Smooth muscle cell (in vitro differentiated cells): ENCODE measurements around the gene USP37. TPM values are rescaled to one million over a fixed set of nuclear protein-coding genes. Genes with fewer than 3 reads are reported as not detected.

ENCODE experiments used
- DNase-seq: peaks from one replicate; lab custom pipeline; 2025; ENCODE audit not compliant: unreplicated experiment; lab: John Stamatoyannopoulos, UW
- H2AFZ ChIP-seq: fragments of 200-600 bp; sonication (generic); 2 replicates; pipeline ENCODE4 v1.6.0; 2016; ENCODE audit warnings: antibody characterized with exemption, low read depth, mild to moderate bottlenecking
- H3F3A ChIP-seq: fragments of 200-600 bp; sonication (generic); 2 replicates; pipeline ENCODE4 v1.6.0; 2017; ENCODE audit warnings: antibody characterized with exemption, low read depth
- H3K27ac ChIP-seq: fragments of 200-600 bp; sonication (generic); 2 replicates; pipeline ENCODE4 v1.5.1; 2016; ENCODE audit warnings: low read depth, mild to moderate bottlenecking
- H3K27me3 ChIP-seq: fragments of 200-600 bp; sonication (generic); 2 replicates; pipeline ENCODE4 v1.6.1; 2016; ENCODE audit warnings: low read depth, mild to moderate bottlenecking
- H3K36me3 ChIP-seq: fragments of 200-600 bp; sonication (generic); 2 replicates; pipeline ENCODE4 v1.5.1; 2016; ENCODE audit warnings: low read depth
- H3K4me1 ChIP-seq: fragments of 200-600 bp; sonication (generic); 2 replicates; pipeline ENCODE4 v1.5.1; 2016; ENCODE audit warnings: low read depth
- H3K4me2 ChIP-seq: fragments of 200-600 bp; sonication (generic); 2 replicates; pipeline ENCODE4 v1.6.0; 2016; ENCODE audit warnings: mild to moderate bottlenecking
- H3K4me3 ChIP-seq: fragments of 200-600 bp; sonication (generic); 2 replicates; pipeline ENCODE4 v1.5.1; 2016; ENCODE audit warnings: mild to moderate bottlenecking
- H3K79me2 ChIP-seq: fragments of 200-600 bp; sonication (generic); 2 replicates; pipeline ENCODE4 v1.6.0; 2016; ENCODE audit warnings: low read depth, mild to moderate bottlenecking
- H3K9ac ChIP-seq: fragments of 200-600 bp; sonication (generic); 2 replicates; pipeline ENCODE4 v1.6.0; 2016; ENCODE audit warnings: low read depth
- H3K9me3 ChIP-seq: fragments of 200-600 bp; sonication (generic); replicated peaks from 2 replicates; pipeline ENCODE4 v1.5.1; 2016; ENCODE audit warnings: low read depth
- H4K20me1 ChIP-seq: fragments of 200-600 bp; sonication (generic); 2 replicates; pipeline ENCODE4 v1.6.0; 2016; ENCODE audit warnings: low read depth
- CTCF ChIP-seq: fragments of 200-600 bp; sonication (generic); IDR thresholded peaks from 2 replicates; pipeline ENCODE4 v1.5.1; 2017; ENCODE audit warnings: borderline replicate concordance, mild to moderate bottlenecking, antibody characterized with exemption; ENCODE audit not compliant: insufficient read depth, poor library complexity, severe bottlenecking
- WGBS: methylation state at CpG from one replicate; pipeline ENCODE4 v1.1.7; 2016; ENCODE audit warnings: low lambda C conversion rate; 5-methylcytosine and 5-hydroxymethylcytosine counted together
- polyA plus RNA-seq: library from polyadenylated mRNA; unstranded; fragments of >200 nt; fragmentation: Nextera tagmentation; extraction: Ambion mirVana; gene quantifications from 2 replicates; pipeline ENCODE4 v1.2.1, GENCODE V29; 2016
- total RNA-seq: library from RNA; depleted of rRNA; stranded (reverse); fragments of >200 nt; gene quantifications from 2 replicates; pipeline ENCODE4 v1.2.3, GENCODE V29; 2014

The USP37 gene
- total and polyA plus RNA-seq, 2 experiments from 2014 or later = 3.6 to 10.8 TPM

DNA sequence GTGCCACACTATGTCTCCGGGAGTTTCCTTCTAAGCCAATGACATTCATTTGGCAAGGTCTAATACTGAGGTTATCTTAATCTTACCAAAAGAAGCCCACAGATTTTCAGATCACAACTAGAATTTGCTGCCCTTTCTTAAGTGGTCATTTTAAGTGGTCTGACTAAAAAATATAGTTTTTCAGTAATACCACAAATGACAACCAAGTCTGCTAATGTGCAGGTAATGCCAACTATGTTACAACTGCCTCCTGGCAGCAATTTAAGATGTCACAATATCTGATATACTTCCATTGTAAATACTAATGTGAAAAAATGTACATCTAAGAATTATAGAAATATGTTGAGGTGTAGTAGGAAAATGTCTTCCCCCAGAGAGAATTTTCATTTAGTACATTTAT, 49.3 kb downstream of the USP37 start:
- Histone ChIP-seq H3K9me3 (peaks cover 4% of the 10 kb centered on the region), H3F3A (no peaks in the 10 kb centered on the region), H4K20me1 (no peaks in the 10 kb centered on the region), H3K4me1 (no peaks in the 10 kb centered on the region), H3K9ac (no peak overlapping the region), H3K27ac (no peak overlapping the region), H3K27me3 (no peaks in the 10 kb centered on the region), H2AFZ (no peak overlapping the region), H3K79me2 (no peaks in the 10 kb centered on the region), H3K4me2 (no peak overlapping the region), H3K4me3 (no peak overlapping the region), H3K36me3 (peaks cover 4% of the 10 kb centered on the region)
- DNase-seq = no peak
- no peak for TF ChIP-seq CTCF
- 95% methylated on average over 1 of the region's 1 CpG for WGBS

DNA sequence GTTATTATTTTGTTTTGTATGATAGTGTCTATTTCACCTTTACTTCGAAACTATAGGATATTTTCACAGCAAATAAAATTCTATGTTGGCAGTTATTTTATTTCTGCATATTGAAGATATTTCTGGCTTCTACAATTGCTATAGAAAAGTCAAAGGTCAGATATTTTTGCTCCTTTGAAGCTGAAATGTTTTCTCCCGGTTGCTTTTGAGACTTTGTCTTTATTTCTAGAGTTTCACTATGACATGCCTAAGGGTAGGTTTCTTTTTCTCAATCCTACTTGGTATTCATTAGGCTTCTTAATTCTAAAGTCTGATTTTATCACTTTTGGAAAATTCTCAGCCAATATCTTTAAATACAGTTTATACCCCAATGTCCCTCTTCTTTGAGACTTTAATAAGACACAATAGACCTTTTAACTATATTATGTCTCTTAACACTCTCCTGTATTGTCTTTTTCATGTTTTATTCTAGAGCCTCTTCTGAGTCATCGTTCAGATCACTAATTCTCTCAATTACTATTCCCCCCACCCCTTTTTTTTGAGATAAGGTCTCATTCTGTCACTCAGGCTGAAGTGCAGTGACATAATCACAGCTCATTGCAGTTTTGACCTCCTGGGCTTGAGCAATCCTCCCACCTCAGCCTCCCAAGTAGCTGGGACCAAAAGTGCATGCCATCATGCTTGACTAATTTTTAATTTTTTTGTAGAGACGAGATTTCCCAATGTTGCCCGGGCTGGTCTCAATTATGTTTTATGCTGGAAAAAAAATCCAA, 50.5 kb downstream of the USP37 start:
- Histone ChIP-seq H3K9me3 (peaks cover 4% of the 10 kb centered on the region), H3K27me3 (no peaks in the 10 kb centered on the region), H3K79me2 (no peaks in the 10 kb centered on the region), H3K4me1 (no peaks in the 10 kb centered on the region), H2AFZ (no peak overlapping the region), H3F3A (no peaks in the 10 kb centered on the region), H3K4me3 (no peak overlapping the region), H4K20me1 (no peaks in the 10 kb centered on the region), H3K36me3 (peaks cover 4% of the 10 kb centered on the region), H3K4me2 (no peak overlapping the region), H3K9ac (no peak overlapping the region), H3K27ac (no peak overlapping the region)
- no peak for TF ChIP-seq CTCF
- no peak for DNase-seq
- 94% methylated on average over 5 of the region's 5 CpGs for WGBS

DNA sequence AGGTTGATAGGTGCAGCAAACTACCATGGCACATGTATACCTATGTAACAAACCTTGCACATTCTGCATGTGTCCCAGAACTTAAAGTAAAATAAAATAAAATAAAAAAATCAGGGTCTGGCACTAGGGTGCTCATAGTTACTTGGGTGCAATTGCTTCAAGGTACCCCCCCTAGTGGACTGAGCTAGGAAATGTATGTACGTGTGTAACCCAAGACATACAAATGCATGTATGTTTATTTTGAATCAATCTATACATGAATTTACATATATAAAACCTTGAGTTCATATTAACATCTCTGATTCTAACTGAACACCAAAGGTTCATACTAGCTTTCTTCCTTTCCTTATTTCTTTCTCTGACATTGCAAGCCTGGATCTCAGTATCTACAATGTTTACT, 51.5 kb downstream of the USP37 start:
- H3K4me3 ChIP-seq = no peak overlapping the region
- no peak overlapping the region for H3K9ac ChIP-seq
- H2AFZ ChIP-seq = no peak overlapping the region
- H3K4me2 ChIP-seq = no peak overlapping the region
- H3K27ac ChIP-seq = no peak overlapping the region
- H3F3A ChIP-seq = no peaks in the 10 kb centered on the region
- no peaks in the 10 kb centered on the region for H4K20me1 ChIP-seq
- no peaks in the 10 kb centered on the region for H3K4me1 ChIP-seq
- DNase-seq = no peak
- no peaks in the 10 kb centered on the region for H3K79me2 ChIP-seq
- H3K9me3 ChIP-seq = peaks cover 4% of the 10 kb centered on the region
- 94% methylated on average over 1 of the region's 1 CpG for WGBS
- no peaks in the 10 kb centered on the region for H3K27me3 ChIP-seq
- peak; percentile 6 for TF ChIP-seq CTCF
- H3K36me3 ChIP-seq = peaks cover 4% of the 10 kb centered on the region

DNA sequence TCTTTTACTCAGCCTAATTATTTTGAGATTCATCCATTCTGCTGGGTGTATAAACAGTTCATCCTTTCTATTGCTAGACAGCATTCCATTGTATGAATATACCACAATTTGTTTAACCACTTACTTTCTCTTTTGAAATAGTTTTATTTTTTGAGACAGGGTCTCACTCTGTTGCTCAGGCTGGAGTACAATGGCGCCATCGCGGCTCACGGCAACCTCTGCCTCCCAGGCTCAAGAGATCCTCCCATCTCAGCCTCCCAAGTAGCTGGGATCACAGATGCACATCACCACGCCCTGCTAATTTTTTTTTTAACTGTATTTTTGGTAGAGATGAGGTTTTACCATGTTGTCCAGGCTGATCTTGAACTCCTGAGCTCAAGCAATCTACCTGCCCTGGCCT, 54.5 kb downstream of the USP37 start:
- no peaks in the 10 kb centered on the region for H3K79me2 ChIP-seq
- peaks cover 4% of the 10 kb centered on the region for H3K9me3 ChIP-seq
- no peaks in the 10 kb centered on the region for H3K27me3 ChIP-seq
- H2AFZ ChIP-seq = no peak overlapping the region
- H3K36me3 ChIP-seq = peaks cover 4% of the 10 kb centered on the region
- no peak for DNase-seq
- no peaks in the 10 kb centered on the region for H3K4me1 ChIP-seq
- no peak overlapping the region for H3K27ac ChIP-seq
- TF ChIP-seq CTCF = no peak
- no peaks in the 10 kb centered on the region for H4K20me1 ChIP-seq
- no peak overlapping the region for H3K9ac ChIP-seq
- H3K4me3 ChIP-seq = no peak overlapping the region
- no peak overlapping the region for H3K4me2 ChIP-seq
- no peaks in the 10 kb centered on the region for H3F3A ChIP-seq
- 94% methylated on average over 5 of the region's 5 CpGs for WGBS
